Activated naive CD8-positive, alpha-beta T cell treated with anti-CD3 and anti-CD28 coated beads, Interleukin-2, amount 50 U/mL, for 16 hours (primary cell): ENCODE data around the gene EFTUD2.

Source experiments
- DNase-seq: peaks from one replicate; pipeline ENCODE4 v3.0.0-alpha.2; 2020; ENCODE audit warnings: low read depth, low spot score

EFTUD2 gene

DNA sequence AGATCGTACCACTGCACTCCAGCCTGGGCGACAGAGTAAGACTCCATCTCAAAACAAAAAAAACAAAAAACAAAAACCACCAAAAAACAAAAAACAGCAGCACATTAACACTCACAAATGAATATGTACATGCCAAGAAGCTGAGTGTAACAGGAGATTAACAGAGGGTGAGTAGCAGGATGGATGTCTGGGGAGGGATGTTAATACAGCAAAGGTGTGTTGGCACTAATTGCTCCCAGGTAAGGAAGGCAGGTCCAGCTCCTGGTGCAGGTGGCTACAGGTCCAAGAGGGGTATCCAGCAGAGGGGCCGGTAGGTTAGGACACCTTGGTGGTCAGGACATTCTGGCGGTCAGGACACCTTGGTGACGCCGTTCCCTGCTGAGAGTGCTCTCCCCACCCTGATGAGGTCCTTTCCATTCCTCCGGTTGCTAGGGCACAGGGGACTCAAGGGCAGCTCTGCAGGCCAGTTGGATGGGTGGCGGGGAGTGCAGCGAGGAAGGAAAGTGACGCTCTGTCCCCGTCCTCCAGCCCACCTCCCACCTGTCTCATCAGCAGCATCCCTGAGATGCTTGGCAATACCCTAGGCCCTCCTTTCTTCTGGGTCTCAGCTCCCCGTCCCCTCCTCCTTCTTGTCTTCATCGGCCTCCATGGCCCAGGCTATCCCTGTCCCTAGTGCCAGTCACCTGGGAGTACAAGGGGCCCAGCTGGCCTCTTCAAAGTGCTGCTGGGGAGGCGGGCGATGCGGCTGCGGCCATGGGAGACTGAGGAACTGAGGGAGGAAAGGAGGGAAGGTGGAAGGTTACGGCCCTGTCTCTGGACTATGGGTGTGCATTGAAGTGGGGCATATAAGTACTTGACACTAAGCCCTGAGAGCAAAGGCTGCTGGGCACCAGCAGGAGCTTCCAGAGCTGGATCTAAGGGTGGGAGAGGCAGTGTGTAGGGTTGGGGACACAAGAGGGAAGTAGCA lies 26.8 kb upstream of the EFTUD2 start:
- DNase-seq = no peak

DNA sequence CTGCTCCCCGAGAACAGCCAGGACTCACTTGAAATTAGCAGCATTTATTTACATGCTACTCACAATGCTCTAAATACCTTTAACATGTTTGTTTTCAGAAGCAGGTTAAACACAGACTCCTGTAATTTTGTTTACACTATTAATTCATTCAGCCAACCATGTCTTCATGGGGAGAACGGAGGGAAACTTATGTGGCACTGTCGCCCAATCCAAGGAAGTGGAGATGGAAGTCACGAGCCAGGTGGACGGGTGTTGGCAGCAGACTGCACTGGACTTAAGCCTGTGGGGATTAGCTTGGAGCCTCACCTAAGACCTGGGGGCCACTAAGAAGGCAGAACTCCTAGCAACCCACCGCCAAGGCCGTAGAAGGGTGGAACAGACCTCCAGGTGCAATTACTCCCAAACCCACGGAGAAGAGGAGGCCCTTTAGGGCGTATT lies 24.9 kb upstream of the EFTUD2 start:
- no peak for DNase-seq

DNA sequence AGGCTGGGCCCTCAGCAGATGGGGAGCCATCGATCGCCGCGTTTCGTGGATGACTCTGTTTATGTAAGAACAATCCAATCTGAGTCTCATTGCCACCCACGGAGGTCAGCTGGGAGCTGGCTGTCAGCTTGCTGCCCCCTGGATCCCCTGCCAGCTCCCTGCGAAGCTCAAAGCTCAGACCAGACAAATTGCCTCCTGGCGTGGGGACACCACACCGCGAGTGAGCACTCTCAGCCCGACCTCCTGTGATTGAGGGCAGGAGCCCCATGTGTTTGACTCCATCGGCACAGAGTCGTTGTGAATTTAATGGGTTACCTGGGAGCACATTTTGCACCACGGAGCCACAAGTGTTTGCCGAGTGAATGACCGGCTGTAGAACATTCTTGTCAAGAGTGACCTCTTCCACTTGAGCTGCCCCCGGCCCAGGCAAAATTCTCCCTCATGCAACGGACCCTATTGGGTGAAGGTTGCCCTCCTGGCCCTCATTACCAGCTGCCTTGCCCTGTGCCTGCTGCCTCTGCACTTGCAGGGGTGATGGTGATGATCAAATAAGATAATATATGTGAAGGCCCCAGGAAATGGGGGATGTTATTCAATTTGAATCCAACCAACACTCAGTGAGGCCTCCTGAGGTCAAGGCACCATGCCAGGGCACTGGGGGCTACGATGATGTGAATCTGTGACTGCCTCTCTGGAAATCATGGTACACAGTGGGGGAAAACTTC lies 23.7 kb upstream of the EFTUD2 start:
- no peak for DNase-seq

DNA sequence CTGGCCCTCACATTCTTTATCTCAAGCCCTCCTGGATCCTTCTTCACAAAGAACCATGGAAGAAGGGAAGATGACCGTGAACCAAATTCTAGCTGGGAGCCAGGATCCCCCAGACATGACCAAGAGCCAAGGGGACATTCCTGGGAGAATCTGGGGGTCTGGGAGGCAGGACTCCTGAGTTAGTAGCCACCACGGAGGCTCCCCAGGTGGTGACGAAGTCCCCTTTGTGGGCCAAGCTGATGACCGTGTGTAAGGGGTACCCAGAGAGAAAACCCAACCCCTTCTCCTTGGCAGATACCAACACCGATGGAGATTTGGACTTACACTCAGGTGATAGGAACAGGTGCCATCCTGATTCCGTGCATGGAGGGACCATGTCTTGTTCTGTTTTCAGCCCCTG lies 22.9 kb upstream of the EFTUD2 start:
- DNase-seq = no peak

DNA sequence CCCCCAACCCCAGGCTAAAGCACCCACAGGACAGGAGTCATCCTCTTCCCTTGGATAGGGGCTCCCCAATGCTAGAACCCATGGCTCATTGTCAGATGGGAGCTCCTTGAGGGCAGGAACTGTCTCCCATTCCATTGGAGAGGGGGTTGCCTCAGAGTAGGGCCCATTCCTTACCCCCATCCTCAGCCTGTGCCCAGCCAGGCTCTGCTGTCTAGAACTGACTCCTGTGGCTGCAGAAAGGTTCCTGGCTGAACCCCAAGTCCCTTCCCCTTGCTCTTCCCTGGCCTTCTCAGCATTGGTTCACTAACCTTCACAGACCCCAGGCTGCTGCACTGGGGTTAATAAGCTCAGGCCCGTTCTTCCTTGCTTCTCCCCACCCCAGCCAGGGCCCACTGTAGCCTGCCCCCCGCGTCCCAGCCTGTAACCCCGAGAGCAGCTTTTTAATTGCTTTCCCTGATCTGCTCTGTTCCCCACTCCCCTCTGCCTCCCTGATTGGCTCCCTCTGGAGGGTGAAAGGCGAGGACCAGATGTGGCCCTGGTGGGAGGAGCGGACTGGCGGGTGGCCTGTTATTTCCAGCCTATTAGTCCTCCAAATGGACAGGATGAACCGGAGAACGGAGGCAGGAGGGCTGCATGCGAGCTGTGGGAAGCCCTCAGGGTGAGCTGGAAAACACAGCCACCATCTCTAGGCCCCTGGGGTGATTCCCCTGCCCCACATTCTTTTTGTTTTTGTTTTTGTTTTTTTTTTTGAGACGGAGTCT lies 22.1 kb upstream of the EFTUD2 start:
- DNase-seq = no peak

DNA sequence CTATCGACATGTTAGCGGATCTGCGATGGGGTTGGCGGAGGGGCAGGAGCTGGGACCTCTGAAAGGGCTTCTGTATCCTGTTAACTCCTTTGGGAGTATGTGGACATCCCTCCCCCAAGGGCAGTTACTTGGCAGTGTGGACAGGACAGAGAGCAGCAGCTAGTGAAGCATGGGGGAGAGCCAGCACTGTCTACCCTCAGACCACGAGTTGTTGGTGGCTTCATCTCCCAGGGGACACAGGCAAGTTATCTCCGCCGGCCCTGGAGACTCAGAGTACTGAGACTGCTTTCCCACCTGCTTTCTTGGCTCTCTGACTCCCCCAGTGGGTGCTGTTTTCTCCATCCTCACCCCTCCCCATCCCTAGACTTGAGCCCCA lies 21.3 kb upstream of the EFTUD2 start:
- DNase-seq = no peak

DNA sequence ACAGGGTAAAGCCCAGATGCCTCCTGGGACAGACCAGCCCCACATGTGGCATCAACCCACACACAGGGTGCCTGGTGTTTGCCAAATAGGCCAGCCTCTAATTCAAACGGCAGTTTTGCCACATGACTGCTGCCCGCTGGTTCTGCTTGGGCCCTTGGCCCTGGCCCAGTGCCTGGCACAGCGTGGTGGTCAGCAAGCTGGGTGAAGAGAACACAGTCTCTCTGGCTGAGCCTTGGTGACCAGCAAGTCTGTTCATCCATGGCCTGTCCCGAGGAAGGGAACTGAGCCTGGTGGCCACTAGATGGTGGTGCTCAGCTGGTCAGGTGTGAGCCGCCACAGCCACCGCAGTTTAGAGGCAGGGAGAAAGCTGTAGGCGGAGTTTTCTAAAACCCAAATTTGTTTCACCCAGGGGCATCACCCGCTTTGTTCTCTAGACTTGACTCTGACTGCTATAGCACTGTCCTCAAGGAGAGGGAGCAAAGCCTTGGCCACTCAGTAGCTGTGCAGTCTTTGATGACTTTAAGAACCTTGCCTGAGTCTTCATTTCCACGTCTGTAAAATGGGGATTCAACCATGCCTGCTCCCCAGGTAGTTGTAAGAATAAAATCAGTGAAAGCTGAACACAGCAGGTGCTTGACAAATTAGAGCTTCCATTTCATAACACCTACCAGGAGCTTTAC lies 20.8 kb upstream of the EFTUD2 start:
- no peak for DNase-seq

DNA sequence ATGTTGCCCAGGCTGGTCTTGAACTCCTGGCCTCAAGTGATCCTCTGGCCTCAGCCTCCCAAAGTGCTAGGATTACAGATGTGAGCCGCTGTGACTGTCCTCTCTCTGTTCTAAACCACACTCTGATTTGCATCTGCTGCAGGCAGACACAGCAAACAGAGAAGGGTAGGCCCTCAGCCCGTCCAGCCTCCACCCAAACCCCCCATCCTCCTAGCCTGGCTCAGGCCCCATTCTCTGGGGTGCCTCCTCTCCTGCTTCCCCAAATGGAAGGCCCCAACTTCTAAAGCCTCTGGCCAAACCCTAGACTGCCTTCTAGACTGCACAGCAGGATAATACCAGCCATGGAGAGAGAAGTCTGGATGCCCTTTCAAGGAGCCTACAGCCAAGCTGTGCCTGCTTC lies 20.2 kb upstream of the EFTUD2 start:
- no peak for DNase-seq

DNA sequence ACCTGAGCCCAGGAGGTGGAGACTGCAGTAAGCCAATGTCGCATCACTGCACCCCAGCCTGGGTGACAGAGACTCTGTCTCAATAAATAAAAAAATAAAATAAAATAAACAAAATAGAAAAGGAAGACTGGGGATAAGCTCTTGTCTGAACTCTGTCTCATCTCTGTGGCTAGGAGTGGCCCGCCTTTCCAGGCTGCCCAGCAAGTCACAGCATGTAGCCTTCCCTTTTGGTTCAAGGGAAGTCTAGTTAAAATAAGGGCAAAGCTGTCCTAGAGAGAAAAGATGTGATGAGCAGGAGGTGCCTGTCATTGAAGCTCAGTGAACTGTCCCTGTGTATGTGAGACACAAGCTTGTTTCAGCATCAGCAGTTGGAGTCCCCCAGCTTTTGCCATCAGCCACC lies 18.8 kb upstream of the EFTUD2 start:
- no peak for DNase-seq

DNA sequence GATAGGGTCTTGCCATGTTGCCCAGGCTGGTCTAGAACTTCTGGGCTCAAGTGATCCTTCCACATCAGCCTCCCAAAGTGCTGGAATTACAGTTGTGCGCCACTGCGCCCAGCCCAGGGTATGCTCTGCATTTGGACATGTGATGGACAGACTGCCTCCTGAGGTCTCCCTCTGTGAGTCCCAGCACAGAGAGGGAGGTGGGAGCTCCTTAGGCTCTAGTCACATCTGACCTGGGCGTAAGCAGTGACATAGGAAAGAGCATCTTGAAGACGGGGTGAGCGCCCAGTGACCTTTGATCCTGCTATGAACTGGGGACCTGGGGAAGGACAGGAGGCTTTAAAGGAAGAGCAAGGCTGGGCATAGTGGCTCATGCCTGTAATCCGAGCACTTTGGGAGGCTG lies 18.2 kb upstream of the EFTUD2 start:
- no peak for DNase-seq

DNA sequence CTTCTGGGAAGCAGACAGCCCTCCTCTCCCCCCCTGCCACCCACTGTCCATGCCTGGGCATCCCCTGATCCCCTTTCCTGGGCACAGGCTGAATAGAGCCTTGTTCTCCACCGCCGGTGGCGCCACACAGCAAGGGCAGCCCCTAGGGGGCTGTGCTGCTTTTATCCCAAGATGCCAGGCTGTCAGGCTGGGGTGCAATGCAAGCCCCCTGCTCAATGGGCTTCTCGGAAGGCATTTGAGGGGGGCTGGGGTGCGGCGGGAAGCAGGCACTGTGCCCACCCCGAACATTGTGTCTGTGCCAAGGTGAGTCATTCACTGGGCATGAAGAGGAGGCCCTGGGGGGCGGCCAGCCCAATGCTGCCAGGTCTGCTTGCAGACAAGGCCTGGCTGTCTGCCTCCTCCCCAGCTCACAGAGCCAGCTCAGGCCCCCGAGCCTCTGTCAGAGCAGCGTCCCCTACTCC lies 17.6 kb upstream of the EFTUD2 start:
- DNase-seq = no peak

DNA sequence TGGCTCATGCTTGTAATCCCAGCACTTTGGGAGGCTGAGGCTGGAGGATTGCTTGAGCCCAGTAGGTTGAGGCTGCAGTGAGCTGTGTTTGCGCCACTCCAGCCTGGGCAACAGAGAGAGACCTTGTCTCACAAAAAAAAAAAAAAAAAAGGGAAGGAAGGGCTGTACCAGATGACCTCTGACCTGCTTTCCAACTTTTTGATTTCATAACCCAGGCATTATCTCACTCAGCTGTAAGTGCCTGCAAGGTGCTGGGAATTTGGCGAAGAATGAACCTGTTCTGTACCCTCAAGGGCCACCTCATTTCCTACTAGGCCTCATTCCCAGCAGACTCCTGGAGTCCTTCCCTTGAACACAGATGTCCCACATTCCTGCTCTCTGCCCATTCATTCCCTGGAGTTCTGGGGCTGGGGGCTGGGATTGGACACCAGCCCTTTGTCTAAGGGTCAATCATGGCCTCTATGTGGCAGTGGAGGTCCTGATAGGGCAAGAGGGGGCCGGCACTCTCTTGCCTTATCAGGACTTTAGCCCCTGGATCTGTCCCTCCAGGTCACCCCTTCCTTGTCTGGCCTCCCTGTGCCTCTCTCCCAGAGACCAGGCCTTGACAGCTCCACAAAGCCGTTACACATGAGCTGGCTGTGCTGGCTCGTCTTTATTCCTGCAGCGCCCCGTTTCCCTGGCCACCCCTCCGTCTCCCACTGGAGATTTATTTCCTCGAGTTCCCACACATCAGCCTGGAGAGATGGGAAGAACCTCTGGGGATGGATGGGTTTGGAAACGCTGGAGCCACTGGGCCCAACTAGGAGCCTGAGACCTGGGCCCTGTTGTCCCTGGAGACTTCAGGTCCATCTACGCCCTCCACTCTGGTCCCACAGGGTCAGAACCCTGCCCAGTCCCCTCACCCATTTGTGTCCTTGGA lies 16.9 kb upstream of the EFTUD2 start:
- DNase-seq = no peak

DNA sequence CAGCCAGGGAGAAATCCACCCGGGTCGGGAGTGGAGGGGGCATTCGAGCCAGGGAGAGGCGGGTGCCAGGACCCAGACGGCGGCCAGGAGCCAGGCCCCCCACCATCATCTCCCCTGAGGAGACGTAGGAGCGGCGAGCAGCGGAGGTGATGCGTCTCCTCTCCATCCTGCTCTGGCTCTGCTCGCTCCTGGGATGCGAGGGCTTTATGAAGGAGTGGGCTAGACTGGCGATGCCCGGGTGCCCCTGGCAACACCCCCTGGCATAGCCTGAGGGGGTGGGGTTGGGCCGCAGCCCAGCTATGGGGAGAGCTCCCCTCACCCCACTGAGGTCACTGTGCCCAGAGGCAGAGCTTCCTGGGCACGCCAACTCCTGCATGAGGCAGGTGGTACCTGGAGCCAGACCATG lies 16.1 kb upstream of the EFTUD2 start, which contains the start of gene GFAP:
Gene GFAP (minus strand): TSS at position 180 of the 406 bp plus-strand sequence. CDS start 14 bp downstream, at position 166.
- DNase-seq = no peak

DNA sequence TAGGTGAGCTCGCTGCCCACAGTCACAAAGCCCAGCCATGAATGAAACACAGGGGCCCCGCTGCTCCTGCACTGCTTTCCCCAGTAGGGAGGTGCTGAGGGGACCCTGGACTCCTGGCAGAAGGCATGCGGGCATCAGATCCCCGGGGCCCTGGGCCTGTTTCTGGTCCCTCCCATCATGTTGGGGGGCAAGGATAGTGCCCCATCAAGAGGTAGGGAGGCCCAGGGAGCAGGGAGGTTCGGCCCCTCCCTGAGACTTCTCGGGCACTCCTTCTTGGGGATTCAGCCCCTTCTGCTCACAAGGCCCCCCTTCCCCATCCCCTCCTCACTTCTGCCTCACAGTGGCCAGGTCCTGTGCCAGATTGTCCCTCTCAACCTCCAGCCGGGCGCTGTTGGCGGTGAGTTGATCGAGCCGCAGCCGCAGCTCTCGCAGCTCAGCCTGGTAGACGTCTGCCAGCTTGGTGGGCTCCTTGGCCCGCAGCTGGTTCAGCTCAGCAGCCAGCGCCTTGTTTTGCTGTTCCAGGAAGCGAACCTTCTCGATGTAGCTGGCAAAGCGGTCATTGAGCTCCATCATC lies 15.5 kb upstream of the EFTUD2 start:
- no peak for DNase-seq

DNA sequence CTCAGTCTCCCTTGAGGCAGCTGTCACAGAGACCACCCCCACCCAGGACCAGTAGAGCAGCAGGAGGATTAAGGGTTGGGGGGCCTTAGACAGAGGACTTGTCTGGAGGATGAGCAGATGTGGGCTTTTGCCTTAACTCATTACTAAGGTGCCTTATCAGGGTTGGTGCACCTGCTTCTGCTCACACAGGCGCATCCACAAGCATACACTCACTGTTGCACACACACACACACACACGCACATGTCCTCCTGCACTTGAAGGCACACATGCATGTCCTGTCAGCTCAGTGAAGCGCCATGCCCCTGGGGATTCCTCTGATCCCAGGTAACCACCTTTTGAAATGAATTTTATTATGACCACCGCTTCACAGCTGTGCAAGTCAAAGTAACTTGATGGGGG lies 14.9 kb upstream of the EFTUD2 start:
- DNase-seq = no peak

DNA sequence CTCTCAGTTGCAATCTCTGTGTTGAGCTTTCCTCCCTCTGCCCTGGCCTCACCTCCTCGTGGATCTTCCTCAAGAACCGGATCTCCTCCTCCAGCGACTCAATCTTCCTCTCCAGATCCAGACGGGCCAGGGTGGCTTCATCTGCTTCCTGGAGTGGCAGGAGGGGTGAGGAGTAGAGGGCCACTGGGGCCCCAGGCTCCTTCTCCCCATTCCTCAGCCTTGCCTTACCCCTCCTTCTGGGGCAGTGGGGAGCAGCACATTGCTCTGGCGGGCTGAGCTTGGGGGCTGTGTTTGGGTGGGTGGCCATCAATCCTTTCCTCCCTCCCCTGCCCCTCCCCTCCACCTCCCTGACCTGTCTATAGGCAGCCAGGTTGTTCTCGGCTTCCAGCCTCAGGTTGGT lies 14.4 kb upstream of the EFTUD2 start:
- DNase-seq = no peak

DNA sequence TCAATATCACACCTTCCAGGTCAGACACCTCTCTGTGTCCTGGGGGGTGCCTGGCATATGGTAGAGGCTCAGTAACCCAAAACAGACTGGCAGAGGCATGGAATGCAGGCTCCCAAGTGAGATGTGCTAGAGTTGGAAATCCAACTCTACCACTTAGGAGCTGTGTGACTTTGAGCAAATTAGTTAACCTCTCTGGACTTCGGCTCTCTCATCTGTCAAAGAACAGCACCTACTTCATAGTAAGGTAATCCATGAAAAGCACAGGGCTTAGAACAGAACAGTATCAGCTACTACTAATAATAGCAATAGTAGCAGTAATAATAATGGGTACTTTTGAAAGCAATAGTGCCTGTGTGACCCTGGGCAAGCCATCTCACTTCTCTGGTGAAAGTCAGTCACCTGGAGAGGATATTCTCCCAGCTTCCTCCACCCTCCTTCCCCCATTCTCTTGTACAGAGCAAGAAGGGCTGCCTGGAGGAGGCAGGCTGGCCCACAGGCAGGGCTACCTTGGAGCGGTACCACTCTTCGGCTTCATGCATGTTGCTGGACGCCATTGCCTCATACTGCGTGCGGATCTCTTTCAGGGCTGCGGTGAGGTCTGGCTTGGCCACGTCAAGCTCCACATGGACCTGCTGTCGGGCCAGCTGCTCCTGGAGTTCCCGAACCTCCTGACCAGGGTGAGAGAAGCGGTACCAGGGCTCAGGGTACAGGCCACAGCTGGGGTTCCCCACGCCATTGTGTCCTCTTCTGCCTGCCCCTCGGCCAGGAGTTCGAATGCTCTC lies 13.7 kb upstream of the EFTUD2 start:
- DNase-seq = no peak

DNA sequence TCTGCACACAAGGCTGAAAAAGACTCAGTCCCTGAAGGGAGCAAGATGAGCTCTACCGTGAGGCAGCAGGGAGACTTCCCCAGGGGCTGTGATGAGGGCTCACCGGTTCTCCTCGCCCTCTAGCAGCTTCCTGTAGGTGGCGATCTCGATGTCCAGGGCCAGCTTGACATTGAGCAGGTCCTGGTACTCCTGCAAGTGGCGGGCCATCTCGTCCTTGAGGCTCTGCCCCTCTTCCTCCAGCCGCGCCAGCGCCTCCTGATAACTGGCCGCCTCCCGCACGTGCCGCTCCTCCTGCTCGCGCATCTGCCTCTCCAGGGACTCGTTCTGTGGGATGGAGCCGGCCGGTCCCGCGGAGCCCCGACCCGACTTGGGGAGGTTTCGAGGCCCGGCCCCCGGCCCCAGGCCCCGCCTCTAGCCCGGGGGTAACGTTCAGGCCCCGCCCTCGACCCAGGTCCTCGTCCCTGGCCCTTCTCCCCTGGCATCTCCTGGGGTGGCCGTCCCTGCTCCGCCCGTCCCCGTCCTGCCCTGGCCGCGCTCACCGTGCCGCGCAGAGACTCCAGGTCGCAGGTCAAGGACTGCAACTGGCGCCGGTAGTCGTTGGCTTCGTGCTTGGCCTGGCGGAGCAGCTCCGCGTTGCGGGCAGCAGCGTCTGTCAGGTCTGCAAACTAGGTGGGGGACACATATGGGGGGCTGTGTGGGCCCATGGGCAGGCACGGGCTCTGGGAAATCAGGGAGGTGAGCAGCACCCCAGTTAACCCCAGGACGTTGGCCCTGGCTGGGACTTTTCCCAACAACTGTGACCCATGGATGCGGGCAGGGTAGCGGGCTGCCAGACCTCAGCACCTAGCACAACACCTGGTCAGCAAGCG lies 12.1 kb upstream of the EFTUD2 start:
- no peak for DNase-seq
